ENCODE measurements around the gene DNAJC30.
A peak's percentile ranks its signal among the peaks of the same experiment; 100 is the strongest.
"Not testable (repeated sequence)": the region's sequence is repeated elsewhere in the genome, so short reads cannot be mapped to it uniquely, and the experiment has no call there.

The DNAJC30 gene

GRCh38 chr7:73683056-73683787, at the start of gene DNAJC30, which contains the start of gene BUD23:
DNAJC30 (minus strand) TSS chr7:73683453; CDS start chr7:73683423, 30 bp downstream.
BUD23 (plus strand) TSS chr7:73683597; CDS start chr7:73683626, 29 bp downstream.
- peak; percentile 90 to 97 for DNase-seq

DNA sequence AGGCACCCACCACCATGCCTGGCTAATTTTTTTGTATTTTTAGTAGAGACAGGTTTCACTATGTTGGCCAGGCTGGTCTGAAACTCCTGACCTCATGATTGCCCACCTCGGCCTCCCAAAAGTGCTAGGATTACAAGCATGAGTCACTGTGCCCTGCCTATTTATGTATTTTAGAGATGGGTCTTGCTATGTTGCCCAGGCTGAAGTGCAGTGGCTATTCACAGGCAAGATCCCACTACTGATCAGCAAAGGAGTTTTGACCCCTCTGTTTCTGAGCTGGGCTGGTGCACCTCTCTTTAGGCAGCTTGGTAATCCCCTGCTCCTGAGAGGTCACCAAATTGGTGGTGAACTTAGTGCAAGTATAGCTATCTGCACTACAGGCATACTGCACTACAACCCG, 49.1 kb upstream of the DNAJC30 start:
- no peak for DNase-seq

GRCh38 chr7:73730485-73730884, 47.2 kb upstream of the DNAJC30 start:
- DNase-seq = no peak

- no peak for DNase-seq
Measured at GRCh38 chr7:73728551-73728950, 45.3 kb upstream of the DNAJC30 start.

GRCh38 chr7:73727952-73728351, 44.7 kb upstream of the DNAJC30 start:
- no peak for DNase-seq

DNA sequence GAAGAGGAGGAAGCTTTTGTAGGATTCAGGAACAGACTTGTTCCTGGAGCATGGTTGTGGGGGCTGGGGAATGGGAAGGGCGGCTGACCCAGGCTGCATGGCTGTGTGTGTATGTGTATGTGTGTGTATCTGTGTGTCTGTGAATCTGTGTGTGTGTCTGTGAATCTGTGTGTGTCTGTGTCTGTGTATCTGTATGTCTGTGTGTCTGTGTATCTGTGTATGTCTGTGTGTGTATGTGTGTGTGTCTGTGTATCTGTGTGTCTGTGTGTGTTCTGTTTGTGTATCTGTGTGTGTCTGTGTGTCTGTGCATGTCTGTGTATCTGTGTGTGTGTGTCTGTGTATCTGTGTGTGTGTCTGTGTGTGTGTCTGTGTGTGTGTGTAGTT, 42.8 kb upstream of the DNAJC30 start:
- DNase-seq = no peak

DNA sequence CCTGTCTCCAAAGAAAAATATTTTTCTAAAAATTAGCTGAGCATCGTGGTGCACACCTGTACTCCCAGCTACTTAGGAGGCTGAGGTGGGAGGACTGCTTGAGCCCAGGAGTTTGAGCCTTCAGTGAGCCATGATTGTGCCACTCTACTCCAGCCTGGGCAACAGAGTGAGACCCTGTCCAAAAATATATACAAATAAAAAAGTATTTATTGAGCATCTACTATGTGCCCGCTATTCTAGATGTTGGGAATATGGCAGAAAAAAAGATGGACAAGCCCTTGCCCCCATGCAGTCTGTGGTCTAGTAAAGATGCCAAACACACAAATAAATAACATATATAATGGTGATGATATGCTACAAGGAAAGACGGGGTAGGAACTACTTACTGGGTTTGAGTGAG, 40.6 kb upstream of the DNAJC30 start:
- no peak for DNase-seq

GRCh38 chr7:73722785-73723184, 39.5 kb upstream of the DNAJC30 start:
- no peak for DNase-seq

DNA sequence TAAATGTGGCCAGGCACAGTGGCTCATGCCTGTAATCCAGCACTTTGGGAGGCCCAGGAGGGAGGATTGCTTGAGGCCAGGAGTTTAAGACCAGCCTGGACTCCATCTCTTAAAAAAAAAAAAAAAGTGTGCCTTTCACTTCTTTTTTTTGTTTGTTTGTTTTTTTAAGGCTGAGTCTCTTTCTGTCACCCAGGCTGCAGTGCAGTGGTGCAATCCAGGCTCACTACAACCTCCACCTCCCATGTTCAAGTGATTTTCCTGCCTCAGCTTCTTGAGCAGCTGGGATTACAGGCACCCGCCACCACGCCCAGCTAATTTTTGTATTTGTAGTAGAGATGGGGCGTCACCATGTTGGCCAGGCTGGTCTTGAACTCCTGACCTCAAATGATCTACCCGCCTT, 38.9 kb upstream of the DNAJC30 start:
- DNase-seq = not testable (repeated sequence)

DNA sequence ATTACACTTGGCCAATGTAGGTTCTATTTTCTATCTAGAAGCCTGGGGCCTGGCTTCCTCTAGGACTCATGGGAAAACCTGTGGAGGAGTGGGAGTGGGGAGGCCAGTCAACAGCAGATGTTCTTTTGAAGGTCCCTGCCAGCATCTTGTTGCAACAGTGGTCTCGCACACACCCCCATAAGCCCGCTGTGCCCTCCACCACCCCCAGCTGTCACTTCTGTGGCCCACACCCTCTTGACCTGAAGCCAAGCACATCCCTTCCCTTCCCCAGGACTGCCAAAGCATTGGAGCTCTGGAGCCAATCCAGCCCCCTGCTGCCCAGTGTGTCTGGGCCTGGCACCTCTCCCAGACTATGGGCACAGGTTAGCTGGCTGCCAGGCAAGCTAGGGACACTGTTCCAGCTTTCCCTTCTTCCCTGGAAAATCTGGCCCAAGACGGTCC, 38.1 kb upstream of the DNAJC30 start:
- no peak for DNase-seq

GRCh38 chr7:73720443-73720842, 37.2 kb upstream of the DNAJC30 start:
- not testable (repeated sequence) for DNase-seq

GRCh38 chr7:73719806-73720169, 36.5 kb upstream of the DNAJC30 start:
- peak in 1 of 2 experiments; percentile 34 for DNase-seq

DNA sequence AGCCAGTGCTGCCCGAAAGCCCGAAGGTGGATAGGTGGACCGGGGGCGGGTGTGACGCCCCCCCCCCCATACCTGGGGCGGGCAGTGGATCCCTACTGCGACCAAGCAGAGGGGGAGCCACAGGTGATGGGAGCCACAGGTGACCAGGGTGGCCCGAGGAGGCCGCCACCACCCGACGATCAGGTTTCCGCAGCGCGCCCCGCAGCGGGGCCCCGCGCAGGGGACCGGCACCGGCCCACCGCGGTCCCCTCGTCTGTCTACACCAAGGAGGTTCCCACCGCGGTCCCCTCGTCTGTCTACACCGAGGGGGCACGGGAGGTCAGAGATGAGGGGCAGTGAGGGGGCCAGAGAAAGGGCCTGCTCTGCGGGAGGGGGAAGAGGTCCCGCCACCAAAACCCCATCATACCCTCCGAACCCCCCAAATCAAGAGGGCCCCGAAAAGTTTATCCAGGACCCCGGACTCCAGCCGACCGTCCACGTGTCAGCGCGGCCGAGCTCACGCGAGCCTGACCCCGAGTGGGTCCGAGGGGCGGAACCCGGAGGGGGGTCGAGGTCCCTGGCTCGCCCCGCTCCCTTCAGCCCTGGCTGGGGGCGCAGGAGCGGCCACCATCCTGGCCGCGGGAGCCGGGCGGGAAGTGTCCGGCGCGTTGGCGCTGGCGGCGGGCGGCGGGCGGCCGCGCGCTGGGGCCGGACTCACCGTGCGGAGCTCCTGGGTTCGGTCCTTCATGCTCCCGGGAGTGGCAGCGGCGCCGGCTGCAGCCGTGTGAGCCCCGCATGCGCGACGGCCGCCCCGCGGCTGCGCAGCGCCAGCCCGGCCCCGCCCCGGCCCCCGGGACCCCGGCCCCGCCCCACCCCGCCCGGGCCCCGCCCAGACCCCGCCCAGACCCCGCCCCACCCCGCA, 35.9 kb upstream of the DNAJC30 start, which contains the start of gene STX1A:
Gene STX1A (minus strand): TSS at position 765 of the 901 bp plus-strand sequence. CDS start 38 bp downstream, at position 727.
- peak in 1 of 2 experiments; percentile 83 for DNase-seq

DNA sequence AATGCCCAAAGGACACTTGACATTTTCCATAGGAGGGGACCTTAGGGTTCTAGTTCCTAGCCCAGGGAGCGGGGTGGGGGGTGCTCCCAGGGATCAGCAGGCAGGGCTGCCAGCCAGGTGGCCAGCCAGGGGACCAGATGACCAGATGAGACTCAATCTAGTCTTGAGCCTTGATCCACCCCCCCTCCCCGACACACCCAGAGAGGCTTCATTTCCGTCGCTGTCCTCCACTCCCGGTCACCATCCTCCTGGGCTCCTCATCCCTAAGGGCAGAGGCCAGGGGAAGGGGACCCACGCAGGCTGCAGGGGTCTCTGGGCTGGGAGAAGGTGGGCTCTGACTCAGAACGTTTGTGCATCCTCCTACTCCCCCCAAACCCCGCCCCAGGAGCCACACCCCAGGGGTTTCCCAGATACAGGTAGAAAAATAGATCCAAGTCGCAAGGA, 35.2 kb upstream of the DNAJC30 start:
- no peak for DNase-seq

DNA sequence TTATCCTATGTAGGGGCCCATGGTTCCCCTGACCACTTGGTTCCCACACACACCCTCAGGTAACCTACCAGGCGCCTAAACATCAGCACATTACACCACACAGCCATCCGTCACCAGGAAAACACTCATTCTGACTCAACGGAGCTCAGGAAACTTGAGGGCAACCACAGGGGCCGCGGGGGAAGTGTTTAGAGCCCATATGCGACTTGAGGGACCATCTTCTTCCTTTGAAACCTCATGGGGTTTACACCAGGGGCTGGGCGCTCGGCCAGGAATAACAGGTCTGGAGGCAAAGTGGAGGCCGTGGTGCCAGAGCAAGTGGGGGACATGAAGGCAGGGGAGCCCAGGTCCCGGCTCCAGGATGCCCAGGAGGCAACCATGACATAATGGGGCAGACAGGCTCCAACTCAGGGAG, 34.7 kb upstream of the DNAJC30 start:
- no peak for DNase-seq

GRCh38 chr7:73717025-73717807, 34.0 kb upstream of the DNAJC30 start:
- no peak for DNase-seq

DNA sequence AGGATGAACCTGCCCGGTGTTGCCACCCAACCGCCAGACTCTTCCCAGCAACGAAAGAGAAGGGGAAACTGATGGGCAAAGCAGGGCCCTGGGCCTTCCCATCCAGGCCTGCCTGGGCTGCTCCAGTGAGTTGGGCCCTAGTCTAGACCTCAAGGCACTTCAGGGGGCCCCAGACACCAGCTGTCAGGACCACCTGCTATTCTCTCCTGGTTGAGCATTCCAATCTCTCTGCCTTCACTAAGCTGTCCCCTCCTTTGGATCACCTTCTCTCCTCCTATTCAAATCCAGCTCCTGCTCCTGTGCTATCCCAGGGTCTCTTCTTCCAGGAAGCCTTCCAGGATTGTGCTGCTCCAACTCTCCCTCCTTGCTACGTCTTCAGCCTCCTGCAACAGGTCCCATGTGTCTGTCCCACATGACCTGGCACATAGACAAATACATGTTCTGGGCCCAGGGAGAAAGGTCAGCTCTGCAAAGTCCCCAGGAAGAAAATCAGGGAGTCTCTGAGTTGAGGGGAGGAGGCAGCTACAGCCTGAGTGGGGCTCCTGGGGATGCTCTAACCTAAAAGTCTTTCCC, 33.2 kb upstream of the DNAJC30 start:
- no peak for DNase-seq

- peak in 1 of 2 experiments; percentile 62 for DNase-seq
Measured at GRCh38 chr7:73715648-73716317, 32.5 kb upstream of the DNAJC30 start.

DNA sequence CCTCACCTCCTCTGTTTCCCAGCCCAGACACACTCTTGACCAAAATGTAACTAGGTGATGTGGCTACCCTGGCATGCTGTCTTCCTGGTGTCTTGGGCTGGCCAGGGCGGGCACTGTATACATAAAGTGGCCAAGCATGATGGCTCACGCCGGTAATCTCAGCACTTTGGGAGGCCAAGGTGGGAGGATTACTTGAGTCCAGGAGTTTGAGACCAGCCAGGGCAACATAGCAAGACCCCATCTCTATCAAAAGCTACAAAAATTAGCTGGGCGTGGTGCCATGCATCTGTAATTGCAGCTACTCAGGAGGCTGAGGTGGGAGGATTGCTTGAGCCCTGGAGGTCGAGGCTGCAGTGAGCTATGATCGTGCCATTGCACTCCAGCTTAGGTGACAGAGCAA, 30.1 kb upstream of the DNAJC30 start:
- not testable (repeated sequence) for DNase-seq

DNA sequence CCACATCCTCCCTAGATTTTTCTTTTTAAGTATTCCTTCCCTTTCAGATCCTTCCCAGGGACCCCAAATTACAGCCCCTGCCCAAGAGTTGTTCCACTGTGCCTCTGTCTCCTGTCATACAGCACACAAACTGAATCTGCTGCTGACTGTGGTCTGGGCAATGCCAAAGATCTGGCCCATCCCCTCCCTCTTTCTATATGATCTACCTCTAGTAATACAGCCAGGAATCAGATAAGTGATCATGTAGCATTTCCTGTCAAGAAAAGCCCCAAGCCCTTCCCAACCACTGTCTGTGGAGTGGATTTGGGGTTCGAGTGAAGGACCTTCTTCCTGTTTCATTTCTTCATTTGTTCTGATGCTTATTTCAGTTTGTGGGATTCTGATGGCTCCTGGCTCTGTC, 29.5 kb upstream of the DNAJC30 start:
- DNase-seq = no peak

- DNase-seq = no peak
Measured at GRCh38 chr7:73708961-73709549, 25.8 kb upstream of the DNAJC30 start.
